22Rv1 (cell line): ENCODE data around the gene NLN.

Source experiments
- CTCF ChIP-seq: fragments of 450-650 bp; IDR thresholded peaks from 2 replicates; pipeline ENCODE4 v1.5.1; 2017; ENCODE audit warnings: mild to moderate bottlenecking
- ZFX ChIP-seq: fragments of 450-650 bp; IDR thresholded peaks from 2 replicates; pipeline ENCODE4 v1.6.1; 2017; ENCODE audit warnings: antibody characterized with exemption, borderline replicate concordance

- no peak for TF ChIP-seq CTCF
- TF ChIP-seq ZFX: no peak
Observed at GRCh38 chr5:65874241-65874640, 152.2 kb downstream of the NLN start.
